ENCODE measurements around the gene TEX51. TPM values are rescaled to one million over a fixed set of nuclear protein-coding genes. Genes with fewer than 3 reads are reported as not detected.

Gene TEX51
- total and polyA plus RNA-seq, 12 donors, result not detected

GRCh38 chr2:126900646-126901319 lies 2.1 kb downstream of the TEX51 start:
- no peaks in the 10 kb centered on the region for H3K36me3 ChIP-seq (replicated peaks in 1 of 2)
- H3K9me3 ChIP-seq (replicated peaks in 1 of 3), result no peaks in the 10 kb centered on the region
- no peaks in the 10 kb centered on the region for H3K4me1 ChIP-seq (replicated peaks in 1 of 2)
- H3K4me3 ChIP-seq, result no peak overlapping the region
- peak in 2 of 7 donors; percentile 6 to 14 for DNase-seq
- TF ChIP-seq POLR2A (IDR thresholded peaks at IDR 0.05) (no peak), CTCF (IDR thresholded peaks at IDR 0.05) (no peak)
- H3K27ac ChIP-seq, result no peak overlapping the region
- 75 to 86% (median 81%) methylated on average over 7 to 9 of the region's 9 CpGs for WGBS, 4 donors
- no peaks in the 10 kb centered on the region for H3K27me3 ChIP-seq
- intact Hi-C loops (cut with DNase I), result no loop called here

DNA sequence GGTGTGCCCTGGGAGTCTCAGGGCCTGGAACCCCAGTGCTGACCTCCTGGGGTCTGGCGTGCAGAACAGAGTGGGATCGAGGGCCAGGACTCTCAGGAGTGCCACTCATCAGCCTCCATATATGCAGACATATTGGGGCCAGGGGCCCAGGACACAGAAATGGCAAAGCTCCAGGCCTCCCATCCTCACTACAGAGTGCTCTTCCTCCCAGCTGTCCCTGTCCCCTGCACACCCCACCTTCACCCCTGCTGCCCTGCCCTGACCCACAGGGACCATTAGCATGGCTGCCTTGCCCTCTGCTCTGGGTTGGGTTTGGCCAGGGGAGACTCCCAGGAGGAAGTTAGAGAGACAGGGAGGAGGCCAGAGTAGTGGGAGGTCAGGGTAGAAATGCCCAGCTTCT lies 2.8 kb downstream of the TEX51 start:
- H3K4me3 ChIP-seq, result no peak overlapping the region
- DNase-seq, result peak in 1 of 7 donors; percentile 13
- H3K27me3 ChIP-seq, result no peaks in the 10 kb centered on the region
- TF ChIP-seq POLR2A (IDR thresholded peaks at IDR 0.05), result no peak
- no peak for TF ChIP-seq CTCF (IDR thresholded peaks at IDR 0.05)
- H3K27ac ChIP-seq, result no peak overlapping the region
- H3K9me3 ChIP-seq (replicated peaks in 1 of 3), result no peaks in the 10 kb centered on the region
- 89 to 100% (median 95%) methylated on average over 1 to 2 of the region's 2 CpGs for WGBS, 4 donors
- H3K4me1 ChIP-seq (replicated peaks in 1 of 2), result no peaks in the 10 kb centered on the region
- no peaks in the 10 kb centered on the region for H3K36me3 ChIP-seq (replicated peaks in 1 of 2)
- intact Hi-C loops (cut with DNase I), result no loop called here

DNA sequence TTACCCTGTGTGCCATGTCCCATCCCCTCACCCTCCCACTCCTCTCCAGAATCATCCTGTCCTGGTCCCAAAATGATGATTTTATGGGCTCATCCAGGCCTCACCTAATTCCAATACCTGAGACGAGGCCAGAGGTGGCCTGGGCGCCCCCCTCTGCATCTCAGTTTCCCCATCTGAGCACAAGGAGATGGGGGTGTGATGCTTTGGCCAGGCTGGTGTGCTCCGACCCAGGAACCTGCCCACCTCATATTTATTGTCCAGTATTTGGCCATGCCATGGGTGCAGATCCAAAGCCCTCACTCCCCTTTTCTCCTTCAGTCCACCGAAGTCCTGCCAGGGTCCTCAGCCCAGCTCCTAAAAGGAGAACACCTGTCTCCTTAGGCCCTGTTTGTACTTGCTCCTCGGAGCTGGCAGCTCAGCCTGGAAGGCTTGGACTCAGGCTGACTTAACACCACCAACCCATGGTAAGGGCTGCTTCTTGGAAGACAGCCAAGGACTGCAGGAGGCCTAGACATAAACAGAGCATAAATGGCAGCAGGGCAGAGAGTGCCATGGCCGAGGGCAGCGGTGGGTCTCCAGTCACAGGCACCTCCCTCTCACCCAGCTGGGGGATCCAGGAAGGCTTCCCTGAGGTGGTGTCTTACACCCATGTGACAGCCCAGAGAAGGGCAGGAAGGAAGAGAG lies 3.6 kb downstream of the TEX51 start:
- WGBS, 4 donors, result 70 to 83% (median 74%) methylated on average over 4 to 7 of the region's 7 CpGs
- peak in 2 of 7 donors; percentile 10 to 37 for DNase-seq
- Histone ChIP-seq H3K36me3 (replicated peaks in 1 of 2) (no peaks in the 10 kb centered on the region), H3K9me3 (replicated peaks in 1 of 3) (no peaks in the 10 kb centered on the region), H3K27ac (no peak overlapping the region), H3K4me3 (no peak overlapping the region), H3K4me1 (replicated peaks in 1 of 2) (no peaks in the 10 kb centered on the region), H3K27me3 (no peaks in the 10 kb centered on the region)
- intact Hi-C loops (cut with DNase I), result no loop called here
- no peak for TF ChIP-seq CTCF (IDR thresholded peaks at IDR 0.05)
- no peak for TF ChIP-seq POLR2A (IDR thresholded peaks at IDR 0.05)

DNA sequence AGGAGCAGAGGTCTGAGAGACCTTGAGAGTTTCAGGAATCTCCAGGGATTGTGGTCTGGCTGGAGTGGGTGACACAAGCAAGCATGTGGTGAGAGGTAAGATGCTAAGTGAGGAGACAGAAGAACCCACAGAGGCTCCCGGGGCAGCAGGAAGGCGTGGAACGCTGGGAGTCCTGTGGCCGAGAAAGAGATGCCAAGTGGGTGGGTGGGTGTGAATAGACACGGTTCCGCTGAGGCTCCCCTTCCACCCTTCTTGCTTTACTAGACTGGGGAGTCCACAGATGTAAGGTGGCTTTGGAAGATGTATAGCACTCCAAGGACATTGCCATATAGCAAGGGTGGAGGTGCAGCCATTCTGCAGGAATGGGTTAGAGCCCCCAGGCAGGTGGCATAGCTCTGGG lies 4.2 kb downstream of the TEX51 start:
- H3K9me3 ChIP-seq (replicated peaks in 1 of 3), result no peaks in the 10 kb centered on the region
- H3K4me3 ChIP-seq, result no peak overlapping the region
- DNase-seq, result peak in 2 of 7 donors; percentile 5 to 9
- intact Hi-C loops (cut with DNase I), result no loop called here
- no peaks in the 10 kb centered on the region for H3K4me1 ChIP-seq (replicated peaks in 1 of 2)
- no peak overlapping the region for H3K27ac ChIP-seq
- no peaks in the 10 kb centered on the region for H3K27me3 ChIP-seq
- WGBS, 4 donors, result 85 to 93% (median 91%) methylated on average over 6 of the region's 6 CpGs
- TF ChIP-seq POLR2A (IDR thresholded peaks at IDR 0.05), result no peak
- TF ChIP-seq CTCF (IDR thresholded peaks at IDR 0.05), result no peak
- no peaks in the 10 kb centered on the region for H3K36me3 ChIP-seq (replicated peaks in 1 of 2)
